Small intestine (tissue), 7 donors: ENCODE results near the gene SON. TPM values are rescaled to one million over a fixed set of nuclear protein-coding genes. Genes with fewer than 3 reads are reported as not detected.

Experiments used
- DNase-seq, 2 donors: peaks; one replicate each; pipeline versions ENCODE4 v3.0.0 to v3.0.0-alpha.2; 2013
- FAIRE-seq: peaks from 2 replicates; lab custom pipeline; 2012; peaks lifted over from hg19 to GRCh38; lab: Jason Lieb, UNC
- H3K27ac ChIP-seq, 3 donors: one replicate each; pipeline ENCODE4 v1.5.1; 2013; ENCODE audit warnings: low read length in 2 of 3, mild to moderate bottlenecking in 2 of 3, control low read depth in 1 of 3, inconsistent platforms in 1 of 3, low read depth in 1 of 3, moderate library complexity in 1 of 3
- H3K27me3 ChIP-seq, 3 donors: one replicate each; pipeline ENCODE4 v1.6.1; 2013; ENCODE audit warnings: low read length in 3 of 3, inconsistent platforms in 1 of 3; ENCODE audit not compliant: control insufficient read depth in 3 of 3, insufficient read depth in 3 of 3
- H3K36me3 ChIP-seq, 3 donors: one replicate each; pipeline ENCODE4 v1.6.1; 2013; ENCODE audit warnings: low read length in 3 of 3, inconsistent platforms in 1 of 3, low read depth in 1 of 3, mild to moderate bottlenecking in 1 of 3, moderate library complexity in 1 of 3; ENCODE audit not compliant: control insufficient read depth in 3 of 3, insufficient read depth in 2 of 3
- H3K4me1 ChIP-seq, 3 donors: one replicate each; pipeline ENCODE4 v1.6.1; 2013; ENCODE audit warnings: low read length in 2 of 3, inconsistent platforms in 1 of 3, low read depth in 1 of 3, mild to moderate bottlenecking in 1 of 3, moderate library complexity in 1 of 3; ENCODE audit not compliant: control insufficient read depth in 3 of 3, insufficient read depth in 2 of 3
- H3K4me3 ChIP-seq, 3 donors: one replicate each; pipeline ENCODE4 v1.5.1; 2013; ENCODE audit warnings: low read length in 3 of 3, control low read depth in 1 of 3, inconsistent platforms in 1 of 3, low read depth in 1 of 3, mild to moderate bottlenecking in 1 of 3, moderate library complexity in 1 of 3
- H3K9me3 ChIP-seq, 2 donors: one replicate each; pipeline ENCODE4 v1.6.1; 2013; ENCODE audit warnings: low read depth in 1 of 2, low read length in 1 of 2; ENCODE audit not compliant: control insufficient read depth in 2 of 2, insufficient read depth in 1 of 2
- WGBS, 3 donors: extraction: QIAGEN DNeasy Blood & Tissue Kit; methylation state at CpG; one replicate each; pipeline ENCODE4 v1.1.7; 2013; 5-methylcytosine and 5-hydroxymethylcytosine counted together
- polyA plus RNA-seq, 4 donors: library from polyadenylated mRNA; stranded (reverse) in 3 of 4; unstranded in 1 of 4; fragments of 200-250 nt in 3 of 4; fragments of 120-200 nt in 1 of 4; gene quantifications; one replicate each; pipeline versions ENCODE4 v1.2.1 to v1.2.3, GENCODE V29; 2013
- donor health status: healthy with polysubstance abuse.
- donor health status: control.
- donor health status: control.
- donor health status: Bipolar disorder and iron deficiency.
- donor health status: healthy.

The SON gene
- polyA plus RNA-seq, 4 donors: 76.1 to 228 (median 88.8) TPM

- Histone ChIP-seq H3K4me3 (no peak overlapping the region), H3K9me3 (no peaks in the 10 kb centered on the region), H3K4me1 (peaks cover 0 to 8% (median 0%) of the 10 kb centered on the region in 3 donors), H3K27me3 (no peaks in the 10 kb centered on the region), H3K36me3 (peaks cover 1 to 24% (median 5%) of the 10 kb centered on the region in 3 donors), H3K27ac (no peak overlapping the region)
- 80 to 86% (median 81%) methylated on average over 4 of the region's 4 CpGs for WGBS, 3 donors
- no peak for DNase-seq
- FAIRE-seq: no peak
Measured at GRCh38 chr21:33539616-33540015, 3.2 kb upstream of the SON start.

DNA sequence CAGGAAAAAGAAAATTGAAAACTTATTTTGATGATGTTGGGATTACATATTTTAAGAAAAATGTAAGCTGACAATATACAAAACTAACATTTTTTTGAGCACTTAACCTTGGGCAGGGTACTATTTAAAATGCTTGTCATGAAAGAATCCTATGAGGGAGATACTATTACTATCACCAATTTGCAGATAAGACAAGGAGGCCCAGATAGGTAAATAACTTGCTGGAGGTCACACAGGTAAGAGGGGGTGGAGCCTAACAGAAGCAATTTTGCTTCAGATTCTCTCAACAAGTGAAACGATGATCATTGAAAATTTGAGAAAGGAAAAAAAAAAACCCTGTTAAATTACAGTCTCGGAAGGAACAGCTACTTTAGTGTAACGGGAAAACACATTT, 2.1 kb upstream of the SON start:
- Histone ChIP-seq H3K27ac (peak overlapping the region in 1 of 3 donors; percentile 100), H3K4me1 (peaks cover 0 to 8% (median 2%) of the 10 kb centered on the region in 3 donors), H3K36me3 (peaks cover 0 to 22% (median 4%) of the 10 kb centered on the region in 3 donors), H3K4me3 (peak overlapping the region in 1 of 3 donors; percentile 81), H3K27me3 (no peaks in the 10 kb centered on the region), H3K9me3 (no peaks in the 10 kb centered on the region)
- DNase-seq: peak; percentile 37 to 41
- FAIRE-seq: no peak
- 38 to 51% (median 45%) methylated on average over 3 of the region's 3 CpGs for WGBS, 3 donors

DNA sequence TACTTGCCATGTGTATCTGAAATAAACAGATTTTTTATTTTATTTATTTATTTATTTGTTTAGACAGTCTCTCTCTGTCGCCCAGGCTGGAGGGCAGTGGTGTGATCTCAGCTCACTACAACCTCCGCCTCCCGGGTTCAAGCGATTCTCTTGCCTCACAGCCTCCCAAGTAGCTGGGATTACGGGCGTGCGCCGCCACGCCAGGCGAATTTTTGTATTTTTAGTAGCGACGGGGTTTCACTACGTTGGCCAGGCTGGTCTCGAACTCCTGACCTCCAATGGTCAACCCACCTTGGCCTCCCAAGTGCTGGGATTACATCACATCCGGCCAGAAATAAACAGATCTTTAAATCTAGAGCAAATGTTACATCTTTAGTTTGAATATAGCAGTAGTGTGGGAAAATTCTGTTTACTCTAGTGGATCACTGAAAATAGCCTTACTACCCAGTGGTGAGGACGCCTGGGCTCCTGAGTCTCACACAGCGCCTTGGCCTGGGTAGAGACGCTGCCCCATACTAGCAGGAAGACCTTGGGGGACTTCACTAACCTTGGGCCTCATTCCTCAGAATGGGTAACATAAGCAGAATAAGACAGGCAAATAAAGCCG, 1.6 kb upstream of the SON start:
- peak in 1 of 2 donors; percentile 19 for DNase-seq
- peak overlapping the region; percentile 49 to 81 (median 61) for H3K4me3 ChIP-seq
- FAIRE-seq: no peak
- no peaks in the 10 kb centered on the region for H3K27me3 ChIP-seq
- H3K9me3 ChIP-seq: no peaks in the 10 kb centered on the region
- peaks cover 0 to 19% (median 4%) of the 10 kb centered on the region in 3 donors for H3K36me3 ChIP-seq
- 30 to 37% (median 36%) methylated on average over 19 of the region's 19 CpGs for WGBS, 3 donors
- H3K4me1 ChIP-seq: peaks cover 0 to 8% (median 2%) of the 10 kb centered on the region in 3 donors
- H3K27ac ChIP-seq: peak overlapping the region; percentile 98 to 100 (median 99)

- Histone ChIP-seq H3K27me3 (no peaks in the 10 kb centered on the region), H3K9me3 (no peaks in the 10 kb centered on the region), H3K4me1 (peaks cover 0 to 8% (median 2%) of the 10 kb centered on the region in 3 donors), H3K36me3 (peaks cover 0 to 26% (median under 1%) of the 10 kb centered on the region in 3 donors), H3K27ac (peak within 1 kb of the TSS; percentile 98 to 100 (median 99)), H3K4me3 (peak within 1 kb of the TSS; percentile 77 to 84 (median 81))
- peak; percentile 83 to 94 for DNase-seq
- no peak for FAIRE-seq
- 0% methylated on average over 53 to 56 of the region's 56 CpGs for WGBS, 3 donors
Measured at GRCh38 chr21:33541756-33542639, 840 bp upstream of the SON start, which contains the start of gene GART. GART (minus strand) TSS chr21:33542117; CDS start chr21:33539315, 2,802 bp downstream.

- Histone ChIP-seq H3K4me1 (peaks cover 0 to 8% (median 2%) of the 10 kb centered on the region in 3 donors), H3K36me3 (peaks cover 0 to 23% (median 3%) of the 10 kb centered on the region in 3 donors), H3K4me3 (peak overlapping the region; percentile 77 to 84 (median 81)), H3K27me3 (no peaks in the 10 kb centered on the region), H3K27ac (peak overlapping the region; percentile 90 to 100 (median 99)), H3K9me3 (no peaks in the 10 kb centered on the region)
- peak in 1 of 2 donors; percentile 13 for DNase-seq
- WGBS, 3 donors: 0% methylated on average over 23 to 26 of the region's 26 CpGs
- no peak for FAIRE-seq
Measured at GRCh38 chr21:33543505-33544129, 779 bp downstream of the SON start.

DNA sequence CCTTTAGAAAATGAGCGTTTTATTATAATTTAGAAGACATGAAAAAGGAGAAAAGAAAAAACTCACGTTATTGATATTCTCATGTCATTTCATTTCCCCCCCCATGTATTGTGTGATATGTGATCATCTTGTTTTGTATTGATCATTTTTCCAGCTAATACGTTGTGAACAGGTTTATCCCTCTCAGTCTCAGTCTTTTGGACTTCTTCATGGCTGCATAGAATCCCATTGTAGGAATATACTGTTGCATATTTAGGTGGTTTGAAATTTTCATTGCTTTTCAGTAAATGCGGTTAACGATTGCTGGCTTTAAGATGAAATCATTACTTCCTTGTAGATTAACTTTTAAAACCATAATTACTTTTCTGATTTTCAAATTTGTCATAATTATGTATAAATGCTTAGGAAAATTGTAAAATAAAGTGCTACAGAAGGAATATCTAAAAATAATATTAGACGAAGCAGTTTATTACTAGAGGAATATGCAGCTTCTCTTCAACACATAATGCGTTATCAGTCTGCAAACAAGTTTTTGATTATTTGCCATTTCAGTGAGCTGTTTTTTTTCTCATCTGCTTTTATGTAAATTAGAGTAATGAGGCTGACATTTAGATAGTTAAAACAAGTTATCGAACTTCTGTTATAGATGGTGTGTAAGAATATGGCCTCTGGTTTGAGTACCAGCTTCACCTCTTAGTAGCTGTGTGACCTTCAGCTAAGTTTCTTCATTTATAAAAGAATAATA, 1.8 kb downstream of the SON start:
- no peaks in the 10 kb centered on the region for H3K9me3 ChIP-seq
- H3K4me1 ChIP-seq: peaks cover 0 to 8% (median 2%) of the 10 kb centered on the region in 3 donors
- peak overlapping the region in 2 of 3 donors; percentile 81 to 84 for H3K4me3 ChIP-seq
- DNase-seq (peak in 1 of 2 donors; percentile 5), FAIRE-seq (no peak)
- H3K36me3 ChIP-seq: peaks cover 3 to 19% (median 4%) of the 10 kb centered on the region in 3 donors
- H3K27me3 ChIP-seq: no peaks in the 10 kb centered on the region
- 1 to 4% (median 3%) methylated on average over 8 of the region's 8 CpGs for WGBS, 3 donors
- no peak overlapping the region for H3K27ac ChIP-seq

GRCh38 chr21:33546086-33546485, 3.2 kb downstream of the SON start:
- DNase-seq (no peak), FAIRE-seq (no peak)
- 53 to 64% (median 64%) methylated on average over 3 of the region's 3 CpGs for WGBS, 3 donors
- H3K9me3 ChIP-seq: peaks cover 0 to 7% of the 10 kb centered on the region in 2 donors
- no peak overlapping the region for H3K27ac ChIP-seq
- peaks cover 12 to 33% (median 19%) of the 10 kb centered on the region in 3 donors for H3K36me3 ChIP-seq
- H3K27me3 ChIP-seq: no peaks in the 10 kb centered on the region
- H3K4me3 ChIP-seq: no peak overlapping the region
- H3K4me1 ChIP-seq: peaks cover 0 to 2% (median 2%) of the 10 kb centered on the region in 3 donors
